Vagina (tissue), 2 donors: ENCODE measurements around the gene USP32. TPM values are rescaled to one million over a fixed set of nuclear protein-coding genes. Genes with fewer than 3 reads are reported as not detected.
"Not testable (repeated sequence)": the region's sequence is repeated elsewhere in the genome, so short reads cannot be mapped to it uniquely, and the experiment has no call there.

Source experiments
- DNase-seq, 2 donors: peaks; one replicate each; pipeline ENCODE4 v3.0.0-alpha.2; 2017; ENCODE audit errors: extremely low spot score in 2 of 2
- H3K27ac ChIP-seq: fragments of 200-600 bp; sonication (generic); one replicate; pipeline ENCODE4 v1.5.1; 2019
- H3K27me3 ChIP-seq: fragments of 200-600 bp; sonication (generic); one replicate; pipeline ENCODE4 v1.5.1; 2019
- H3K36me3 ChIP-seq, 2 donors: fragments of 200-600 bp; sonication (generic); one replicate each; pipeline ENCODE4 v1.5.1; 2017 to 2019
- H3K4me1 ChIP-seq: fragments of 200-600 bp; sonication (generic); one replicate; pipeline ENCODE4 v1.5.1; 2019
- H3K4me3 ChIP-seq, 2 donors: fragments of 200-600 bp; sonication (generic); 1 replicate in 1 of 2; 2 replicates in 1 of 2; pipeline ENCODE4 v1.5.1; 2016 to 2019
- H3K9me3 ChIP-seq: fragments of 200-600 bp; sonication (generic); one replicate; pipeline ENCODE4 v1.5.1; 2019
- POLR2A ChIP-seq, 2 donors: fragments of 450-650 bp; IDR thresholded peaks; one replicate each; pipeline ENCODE4 v1.6.1; 2017; ENCODE audit warnings: antibody characterized with exemption in 2 of 2, mild to moderate bottlenecking in 2 of 2, moderate library complexity in 2 of 2
- POLR2AphosphoS5 ChIP-seq, 2 donors: sonication (generic); formaldehyde crosslinking; IDR thresholded peaks; one replicate each; pipeline ENCODE4 v1.9.0; 2017; ENCODE audit warnings: antibody characterized with exemption in 2 of 2, mild to moderate bottlenecking in 2 of 2, low read depth in 1 of 2; ENCODE audit not compliant: insufficient read depth in 1 of 2
- intact Hi-C: fragments of 100-400 bp; cut with DNase I; formaldehyde crosslinking; loops from one replicate; pipeline ENCODE4 v1.15.1; 2023
- total RNA-seq: library from RNA; depleted of rRNA; stranded (reverse); fragments of >200 nt; gene quantifications from one replicate; pipeline ENCODE4 v1.2.3, GENCODE V29; 2016
- TF ChIP-seq, protein P1 (sequence below), 3 experiments: fragments of 450-650 bp in 2 of 3; fragments of 200-600 bp in 1 of 3; sonication (generic) in 1 of 3; IDR thresholded peaks; one replicate each; pipeline ENCODE4 v1.5.1; 2017 to 2019; ENCODE audit warnings: antibody characterized with exemption in 3 of 3, mild to moderate bottlenecking in 2 of 3, moderate library complexity in 2 of 3

USP32 gene
- total RNA-seq, 1 donor from 2014 or later, result 63.6 TPM

DNA sequence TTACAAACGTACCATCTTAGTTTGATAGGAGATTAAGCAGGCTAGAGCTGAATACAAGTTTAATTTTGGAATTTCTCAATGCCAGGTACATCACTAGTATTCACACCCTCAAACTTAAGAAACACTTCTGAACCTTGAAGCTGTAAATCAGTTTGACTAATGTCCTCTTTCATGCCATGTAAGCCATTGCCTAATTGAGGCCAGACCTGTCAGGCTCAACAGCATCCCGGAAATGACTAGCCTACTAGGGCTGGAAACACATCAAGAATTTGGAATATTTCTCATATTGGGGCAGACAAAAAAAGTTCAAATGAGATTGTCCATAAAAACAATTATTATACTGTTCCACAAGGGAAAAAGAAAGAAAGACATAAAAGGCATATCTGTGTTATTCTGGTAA lies 1.7 kb downstream of the USP32 start:
- peaks cover 44% of the 10 kb centered on the region for H3K4me1 ChIP-seq
- intact Hi-C loops, result no loop called here
- H3K36me3 ChIP-seq, result no peaks in the 10 kb centered on the region
- peak overlapping the region; percentile 74 to 98 for H3K4me3 ChIP-seq
- no peaks in the 10 kb centered on the region for H3K27me3 ChIP-seq
- no peak for TF ChIP-seq POLR2A (IDR thresholded peaks at IDR 0.05)
- peak in 1 of 2 donors; percentile 39 for TF ChIP-seq POLR2AphosphoS5 (IDR thresholded peaks at IDR 0.05; ENCODE audit: insufficient read depth in 1 of 2, low read depth in 1 of 2)
- TF ChIP-seq, protein P1, sequence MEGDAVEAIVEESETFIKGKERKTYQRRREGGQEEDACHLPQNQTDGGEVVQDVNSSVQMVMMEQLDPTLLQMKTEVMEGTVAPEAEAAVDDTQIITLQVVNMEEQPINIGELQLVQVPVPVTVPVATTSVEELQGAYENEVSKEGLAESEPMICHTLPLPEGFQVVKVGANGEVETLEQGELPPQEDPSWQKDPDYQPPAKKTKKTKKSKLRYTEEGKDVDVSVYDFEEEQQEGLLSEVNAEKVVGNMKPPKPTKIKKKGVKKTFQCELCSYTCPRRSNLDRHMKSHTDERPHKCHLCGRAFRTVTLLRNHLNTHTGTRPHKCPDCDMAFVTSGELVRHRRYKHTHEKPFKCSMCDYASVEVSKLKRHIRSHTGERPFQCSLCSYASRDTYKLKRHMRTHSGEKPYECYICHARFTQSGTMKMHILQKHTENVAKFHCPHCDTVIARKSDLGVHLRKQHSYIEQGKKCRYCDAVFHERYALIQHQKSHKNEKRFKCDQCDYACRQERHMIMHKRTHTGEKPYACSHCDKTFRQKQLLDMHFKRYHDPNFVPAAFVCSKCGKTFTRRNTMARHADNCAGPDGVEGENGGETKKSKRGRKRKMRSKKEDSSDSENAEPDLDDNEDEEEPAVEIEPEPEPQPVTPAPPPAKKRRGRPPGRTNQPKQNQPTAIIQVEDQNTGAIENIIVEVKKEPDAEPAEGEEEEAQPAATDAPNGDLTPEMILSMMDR (IDR thresholded peaks at IDR 0.05), result no peak
- no peak for DNase-seq
- no peaks in the 10 kb centered on the region for H3K9me3 ChIP-seq
- peak overlapping the region; percentile 99 for H3K27ac ChIP-seq

DNA sequence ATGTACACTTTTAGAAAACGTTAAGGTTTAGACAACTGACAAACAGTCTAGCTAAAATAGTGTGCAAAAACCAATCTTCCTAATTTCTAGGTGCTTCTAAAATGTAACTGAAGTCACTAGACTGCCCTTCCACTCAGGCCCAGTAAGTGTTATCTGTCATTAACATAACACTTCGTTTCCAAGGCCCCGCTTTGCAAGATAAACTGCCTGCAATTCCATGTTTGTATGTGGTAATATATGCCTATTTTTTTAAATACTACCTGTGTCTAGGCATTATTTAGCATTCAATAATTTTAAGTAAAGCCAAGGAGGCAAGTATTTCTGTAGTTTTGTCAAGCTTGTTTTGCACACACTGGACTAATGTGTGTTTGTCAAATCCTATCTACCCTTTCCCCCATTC lies 3.2 kb downstream of the USP32 start:
- H3K36me3 ChIP-seq, result no peaks in the 10 kb centered on the region
- H3K27ac ChIP-seq, result no peak overlapping the region
- peaks cover 49% of the 10 kb centered on the region for H3K4me1 ChIP-seq
- H3K4me3 ChIP-seq, result no peak overlapping the region
- intact Hi-C loops, result no loop called here
- TF ChIP-seq POLR2AphosphoS5 (IDR thresholded peaks at IDR 0.05; ENCODE audit: insufficient read depth in 1 of 2, low read depth in 1 of 2) (no peak), POLR2A (IDR thresholded peaks at IDR 0.05) (no peak)
- TF ChIP-seq, protein P1 (IDR thresholded peaks at IDR 0.05), result no peak
- no peaks in the 10 kb centered on the region for H3K9me3 ChIP-seq
- no peak for DNase-seq
- no peaks in the 10 kb centered on the region for H3K27me3 ChIP-seq

DNA sequence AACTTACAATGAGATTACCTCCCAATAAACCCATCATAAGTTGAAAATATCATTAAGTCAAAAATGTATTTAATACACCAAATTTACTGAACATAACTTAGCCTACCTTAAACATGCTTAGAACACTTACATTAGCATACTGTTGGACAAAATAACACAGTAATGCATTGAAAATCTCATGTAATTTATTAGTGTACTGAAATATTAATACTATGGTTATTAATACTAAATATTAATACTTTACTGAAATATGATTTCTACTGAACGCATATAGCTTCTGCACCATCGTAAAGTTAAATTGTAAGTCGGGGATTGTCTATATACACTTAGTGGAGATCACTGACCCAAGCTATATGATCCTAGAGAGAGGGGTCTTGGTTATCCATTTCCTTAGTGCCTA lies 4.3 kb downstream of the USP32 start:
- no peak for DNase-seq
- Histone ChIP-seq H3K27ac (no peak overlapping the region), H3K9me3 (no peaks in the 10 kb centered on the region), H3K4me1 (peaks cover 41% of the 10 kb centered on the region), H3K4me3 (no peak overlapping the region), H3K36me3 (no peaks in the 10 kb centered on the region), H3K27me3 (no peaks in the 10 kb centered on the region)
- intact Hi-C loops, result no loop called here
- TF ChIP-seq POLR2A (IDR thresholded peaks at IDR 0.05) (no peak), POLR2AphosphoS5 (IDR thresholded peaks at IDR 0.05; ENCODE audit: insufficient read depth in 1 of 2, low read depth in 1 of 2) (no peak)
- TF ChIP-seq, protein P1 (IDR thresholded peaks at IDR 0.05), result no peak

DNA sequence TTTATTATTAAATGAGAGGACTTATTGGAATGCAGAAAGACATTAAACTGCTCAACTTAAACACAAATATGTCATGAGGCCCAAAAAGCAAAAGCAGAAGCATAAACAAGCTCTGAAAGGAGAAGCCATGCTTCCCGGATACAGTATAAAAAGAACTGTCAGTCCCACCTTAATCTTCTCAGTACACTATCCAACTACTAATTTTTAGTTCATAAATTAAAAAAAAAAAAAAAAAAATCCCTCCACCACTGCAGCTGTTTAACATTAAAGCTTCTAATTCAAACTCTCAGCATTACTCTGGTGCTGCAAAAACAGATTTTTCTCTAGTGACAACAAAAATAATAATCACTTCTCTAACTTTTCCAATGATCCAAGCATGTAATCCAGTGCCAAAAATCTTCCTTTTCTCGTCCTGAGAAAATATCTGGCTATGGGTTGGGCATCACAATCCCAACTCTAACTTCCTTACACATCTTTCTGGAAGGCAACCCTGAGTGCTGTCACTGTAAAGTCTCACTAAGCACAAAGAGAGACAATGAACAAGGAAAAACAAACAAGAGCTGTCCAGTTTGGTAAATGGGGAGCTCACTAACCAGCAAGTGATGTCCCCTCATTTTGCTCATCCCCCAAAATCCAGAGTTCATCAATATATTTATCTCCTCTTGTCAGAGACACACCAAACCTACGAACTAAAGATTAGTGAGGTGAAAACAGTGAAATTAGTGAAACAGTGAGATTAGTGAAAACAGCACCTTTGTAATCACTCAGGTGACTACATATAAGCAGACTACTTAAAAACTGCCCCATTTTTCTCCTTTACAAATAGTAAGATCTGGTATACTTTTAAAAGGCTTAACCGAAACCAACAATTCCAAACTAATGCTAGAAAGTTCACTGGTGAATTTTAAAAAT lies 5.5 kb downstream of the USP32 start:
- TF ChIP-seq POLR2AphosphoS5 (IDR thresholded peaks at IDR 0.05; ENCODE audit: insufficient read depth in 1 of 2, low read depth in 1 of 2), result no peak
- TF ChIP-seq, protein P1 (IDR thresholded peaks at IDR 0.05), result no peak
- TF ChIP-seq POLR2A (IDR thresholded peaks at IDR 0.05), result no peak
- intact Hi-C loops, result no loop called here
- no peak overlapping the region for H3K4me3 ChIP-seq

DNA sequence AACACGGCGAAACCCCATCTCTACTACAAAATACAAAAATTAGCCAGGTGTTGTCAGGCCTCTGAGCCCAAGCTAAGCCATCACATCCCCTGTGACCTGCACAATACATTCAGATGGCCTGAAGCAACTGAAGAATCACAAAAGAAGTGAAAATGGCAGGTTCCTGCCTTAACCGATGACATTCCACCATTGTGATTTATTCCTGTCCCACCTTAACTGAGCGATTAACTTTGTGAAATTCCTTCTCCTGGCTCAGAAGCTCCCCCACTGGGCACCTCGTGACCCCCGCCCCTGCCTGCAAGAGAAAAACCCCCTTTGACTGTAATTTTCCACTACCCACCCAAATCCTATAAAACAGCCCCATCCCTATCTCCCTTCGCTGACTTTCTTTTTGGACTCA lies 7.0 kb downstream of the USP32 start:
- H3K9me3 ChIP-seq, DNase-seq, H3K27me3 ChIP-seq, intact Hi-C loops, H3K36me3 ChIP-seq, H3K4me3 ChIP-seq, H3K27ac ChIP-seq: not testable (repeated sequence)
- peaks cover 29% of the 10 kb centered on the region for H3K4me1 ChIP-seq

More for the DNA sequence above, 5.5 kb downstream of the USP32 start:
- no peak for DNase-seq
- H3K27me3 ChIP-seq, result no peaks in the 10 kb centered on the region
- no peaks in the 10 kb centered on the region for H3K36me3 ChIP-seq
- H3K4me1 ChIP-seq, result peaks cover 41% of the 10 kb centered on the region
- H3K27ac ChIP-seq, result no peak overlapping the region
- H3K9me3 ChIP-seq, result no peaks in the 10 kb centered on the region
